Effector CD8-positive, alpha-beta T cell (primary cell): ENCODE data around the gene NFATC2.
"Not testable (repeated sequence)": the region's sequence is repeated elsewhere in the genome, so short reads cannot be mapped to it uniquely, and the experiment has no call there.

Experiments used
- DNase-seq: peaks from one replicate; lab custom pipeline; 2025; lab: John Stamatoyannopoulos, UW

NFATC2 gene

DNA sequence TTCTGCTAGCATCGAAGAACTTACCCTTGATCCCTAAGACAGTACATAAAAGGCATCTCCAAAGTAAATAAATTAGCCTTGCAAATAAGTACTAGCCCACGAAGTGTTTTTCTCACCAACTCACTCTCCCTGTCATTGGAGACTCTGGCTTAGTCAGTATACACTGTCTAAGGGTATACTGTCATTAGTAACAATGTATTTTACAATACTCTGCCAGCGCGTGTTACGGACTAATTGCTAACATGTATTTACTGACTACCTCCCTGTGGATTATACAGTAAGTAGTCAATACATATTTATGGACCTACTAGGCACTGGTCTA is 72.1 kb downstream of the NFATC2 start:
- DNase-seq, result no peak

DNA sequence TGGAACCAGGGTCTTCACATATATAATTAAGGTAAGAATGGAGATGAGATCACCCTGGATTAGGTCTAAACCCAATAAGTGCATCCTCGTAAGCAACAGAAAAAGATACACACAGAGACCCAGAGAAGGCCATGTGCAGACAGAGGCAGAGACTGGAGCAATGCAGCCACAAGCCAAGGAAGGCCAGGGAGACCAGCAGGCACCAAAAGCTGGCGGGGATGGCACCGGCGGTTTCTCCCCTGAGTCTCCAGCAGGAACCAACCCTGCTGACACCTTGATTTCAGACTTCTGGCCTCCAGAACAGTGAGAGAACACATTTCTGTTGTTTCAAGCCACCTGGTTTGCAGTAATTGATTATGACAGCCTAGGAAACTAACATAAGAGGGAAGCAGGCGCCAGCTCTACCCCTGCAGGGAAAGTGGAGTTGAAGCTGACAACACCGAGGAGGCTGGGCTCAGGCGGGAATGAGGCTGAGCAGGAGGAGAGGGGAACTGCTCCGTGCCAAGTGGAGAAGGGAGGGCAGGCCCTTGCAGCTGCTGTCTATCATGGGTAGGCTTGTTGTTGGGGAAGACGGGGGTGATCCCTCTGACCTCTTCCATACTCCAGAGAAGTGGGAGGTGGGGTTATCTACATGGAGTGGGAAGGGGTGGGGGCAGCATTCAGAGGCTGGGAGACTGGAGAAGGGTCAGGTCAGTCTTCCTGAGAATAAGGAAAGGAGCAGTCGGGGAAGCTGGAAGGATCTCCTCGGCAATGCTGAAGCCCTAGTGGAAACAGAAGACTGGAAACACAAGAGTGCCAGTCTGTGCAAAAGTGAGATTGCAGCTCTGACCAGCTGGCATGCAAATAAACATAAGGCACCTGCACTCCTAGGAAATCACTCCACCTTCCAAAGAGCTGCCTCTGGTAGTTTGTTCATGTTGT is 72.7 kb downstream of the NFATC2 start:
- no peak for DNase-seq

GRCh38 chr20:51469046-51469445 is 73.5 kb downstream of the NFATC2 start:
- DNase-seq, result no peak

GRCh38 chr20:51468636-51469035 is 73.9 kb downstream of the NFATC2 start:
- DNase-seq, result no peak

- no peak for DNase-seq
Observed at GRCh38 chr20:51467956-51468626, 74.4 kb downstream of the NFATC2 start.

DNA sequence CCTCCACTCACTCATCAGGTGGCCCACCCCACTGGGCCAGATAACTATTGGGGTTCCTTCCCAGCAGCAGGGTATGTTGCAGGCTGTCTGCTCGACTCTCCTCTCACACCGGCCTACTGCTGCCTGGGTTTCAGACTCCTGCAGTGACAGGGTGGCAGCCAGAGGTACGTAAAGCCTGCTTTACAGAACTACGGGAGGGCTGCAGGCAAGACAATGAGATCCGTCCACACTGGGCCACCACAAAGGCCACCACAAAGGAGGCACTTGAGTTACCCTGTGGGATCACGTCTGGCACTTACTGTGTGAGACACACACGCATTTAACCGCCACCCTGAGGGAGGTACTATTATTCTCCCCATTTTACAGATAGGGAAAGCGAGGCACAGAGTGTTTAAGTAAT is 78.5 kb downstream of the NFATC2 start:
- no peak for DNase-seq

- no peak for DNase-seq
Observed at GRCh38 chr20:51463560-51463959, 79.0 kb downstream of the NFATC2 start.

- DNase-seq, result no peak
Observed at GRCh38 chr20:51462566-51463276, 79.8 kb downstream of the NFATC2 start.

DNA sequence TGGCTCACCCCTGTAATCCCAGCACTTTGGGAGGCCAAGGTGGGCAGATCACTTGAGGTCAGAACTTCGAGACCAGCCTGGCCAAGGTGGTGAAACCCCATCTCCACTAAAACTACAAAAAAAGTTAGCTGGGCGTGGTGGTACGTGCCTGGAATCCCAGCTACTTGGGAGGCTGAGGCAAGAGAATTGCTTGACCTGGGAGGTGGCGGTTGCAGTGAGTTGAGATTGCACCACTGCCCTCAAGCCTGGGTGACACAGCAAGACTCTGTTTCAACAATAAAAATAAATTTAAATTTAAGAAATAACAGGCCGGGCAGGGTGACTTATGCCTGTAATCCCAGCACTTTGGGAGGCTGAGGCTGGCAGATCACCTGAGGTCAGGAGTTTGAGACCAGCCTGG is 80.7 kb downstream of the NFATC2 start:
- not testable (repeated sequence) for DNase-seq

GRCh38 chr20:51461306-51461705 is 81.2 kb downstream of the NFATC2 start:
- no peak for DNase-seq

DNA sequence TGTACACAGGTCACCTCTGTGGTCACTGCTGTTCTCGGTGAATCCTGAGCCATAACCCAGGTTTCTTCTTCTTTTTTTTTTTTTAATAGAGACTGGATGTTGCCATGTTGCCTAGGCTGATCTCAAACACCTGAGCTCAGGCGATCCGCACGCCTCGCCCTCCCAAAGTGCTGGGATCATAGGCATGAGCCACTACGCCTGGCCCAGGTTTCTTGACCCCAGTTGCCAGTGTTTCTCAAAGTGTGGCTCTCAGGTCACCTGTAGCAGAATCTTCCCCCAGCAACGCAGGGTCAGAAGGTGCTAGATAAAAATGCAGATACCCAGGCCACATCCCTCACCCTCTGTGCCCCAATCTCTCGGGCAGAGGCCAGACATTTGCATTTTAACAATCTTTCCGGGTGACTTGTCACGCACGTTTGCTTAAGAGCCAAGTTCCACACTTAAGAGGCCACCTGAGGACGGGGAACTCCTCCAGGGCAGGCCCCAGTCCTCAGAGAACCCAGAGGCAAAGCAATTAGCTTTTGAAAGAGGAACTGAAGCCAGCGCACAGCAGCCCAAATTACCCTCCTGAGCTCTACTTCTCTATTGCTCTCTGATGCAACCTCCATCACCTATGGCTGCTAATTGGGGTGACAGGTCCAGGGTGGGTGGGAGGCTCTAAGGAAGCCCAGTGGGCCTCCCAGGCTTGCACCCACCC is 81.8 kb downstream of the NFATC2 start:
- no peak for DNase-seq

- no peak for DNase-seq
Observed at GRCh38 chr20:51460163-51460562, 82.4 kb downstream of the NFATC2 start.

DNA sequence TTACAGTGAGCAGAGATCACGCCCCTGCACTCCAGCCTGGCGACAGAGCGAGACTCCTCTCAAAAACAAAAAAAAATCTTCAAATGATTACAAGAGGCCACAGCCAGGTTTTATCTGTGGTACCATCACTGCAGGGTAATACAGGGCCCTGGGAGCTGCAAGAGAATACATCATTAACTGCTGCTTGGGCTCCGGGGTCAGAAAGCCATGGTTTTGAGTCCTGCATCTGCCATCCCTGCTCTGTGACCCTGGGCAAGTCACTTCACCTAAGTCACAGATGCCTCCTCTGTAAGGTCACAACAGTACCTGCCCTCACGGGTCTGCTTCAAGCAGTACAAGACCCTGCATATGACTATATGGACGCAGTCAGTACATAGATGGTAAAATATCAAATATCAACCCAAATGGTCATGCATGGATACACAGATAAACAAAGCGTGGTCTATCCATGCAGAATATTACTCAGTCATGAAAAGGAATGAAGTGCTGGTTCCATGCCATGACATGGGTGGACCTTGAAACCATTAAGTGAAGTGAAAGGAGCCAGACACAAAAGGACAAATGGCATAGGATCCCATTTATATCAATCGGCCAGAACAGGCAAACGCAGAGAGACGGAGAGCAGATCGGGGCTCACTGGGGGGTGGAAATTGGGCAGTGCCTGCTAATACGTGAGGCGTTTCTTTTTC is 83.6 kb downstream of the NFATC2 start:
- no peak for DNase-seq

DNA sequence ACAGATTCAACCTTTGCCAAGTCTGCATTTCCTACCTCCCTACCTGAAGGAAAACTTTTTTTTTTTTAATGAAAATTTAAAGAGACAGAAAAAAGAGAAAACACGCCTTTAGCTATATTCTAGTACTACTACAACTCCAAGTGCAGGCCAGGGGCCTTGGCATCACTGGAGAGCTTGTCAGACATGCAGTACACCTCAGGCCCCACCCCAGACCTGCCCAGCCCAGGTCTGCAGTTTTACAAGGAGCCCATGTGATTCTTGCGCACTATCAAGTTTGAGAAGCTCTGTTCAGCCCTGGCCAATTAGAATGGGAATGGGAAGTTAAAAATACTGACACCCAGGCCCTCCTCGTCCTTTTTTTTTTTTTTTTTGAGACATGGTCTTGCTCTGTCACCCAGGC is 85.0 kb downstream of the NFATC2 start:
- no peak for DNase-seq

DNA sequence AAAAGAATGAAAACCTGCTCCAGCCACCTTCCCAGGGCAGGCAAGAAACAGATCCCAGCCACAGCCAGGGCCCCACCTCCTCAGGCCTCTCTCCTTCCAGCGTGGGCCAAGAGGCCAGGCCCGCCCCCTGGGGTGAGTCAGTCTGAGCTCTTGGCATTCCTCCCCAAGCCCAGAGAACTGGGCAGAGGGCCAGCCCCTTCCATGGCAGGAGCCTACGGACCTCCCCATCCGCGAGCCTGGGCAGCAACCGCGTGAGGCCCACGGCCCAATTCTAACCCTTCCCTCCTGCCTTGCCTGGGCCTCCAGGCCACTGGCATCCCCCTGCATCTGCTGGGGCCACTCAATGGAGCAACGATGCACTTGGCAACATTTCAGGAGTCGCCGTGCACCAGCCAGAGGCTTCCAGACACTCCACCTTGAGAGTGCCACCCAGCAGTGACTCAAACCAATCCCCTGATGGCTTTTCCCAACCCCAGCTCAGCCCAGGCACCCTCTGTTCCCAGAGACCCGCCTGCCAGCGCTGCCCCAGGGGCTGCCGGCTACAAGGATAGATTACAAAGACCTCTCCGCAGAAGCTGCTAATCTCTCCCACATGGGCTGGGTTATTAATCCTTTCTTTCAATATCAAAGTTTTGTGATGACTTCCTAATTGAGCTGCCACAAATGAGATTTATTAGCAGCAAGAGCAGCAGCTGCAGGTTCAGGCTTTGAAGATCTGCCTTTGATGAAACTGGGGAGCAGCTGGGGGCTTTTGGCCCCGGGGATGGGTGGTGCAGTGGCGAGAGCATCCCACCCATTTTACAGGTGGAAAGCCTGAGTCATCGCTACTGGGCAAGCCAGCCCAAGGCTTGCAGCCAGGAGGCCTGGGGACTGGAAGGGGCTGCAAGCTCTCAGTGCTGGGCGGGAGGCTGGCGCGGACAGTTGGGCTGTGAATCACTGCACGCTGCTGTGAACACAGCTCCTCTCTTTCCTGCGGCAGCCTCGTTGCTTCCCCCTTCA is 85.7 kb downstream of the NFATC2 start:
- no peak for DNase-seq

DNA sequence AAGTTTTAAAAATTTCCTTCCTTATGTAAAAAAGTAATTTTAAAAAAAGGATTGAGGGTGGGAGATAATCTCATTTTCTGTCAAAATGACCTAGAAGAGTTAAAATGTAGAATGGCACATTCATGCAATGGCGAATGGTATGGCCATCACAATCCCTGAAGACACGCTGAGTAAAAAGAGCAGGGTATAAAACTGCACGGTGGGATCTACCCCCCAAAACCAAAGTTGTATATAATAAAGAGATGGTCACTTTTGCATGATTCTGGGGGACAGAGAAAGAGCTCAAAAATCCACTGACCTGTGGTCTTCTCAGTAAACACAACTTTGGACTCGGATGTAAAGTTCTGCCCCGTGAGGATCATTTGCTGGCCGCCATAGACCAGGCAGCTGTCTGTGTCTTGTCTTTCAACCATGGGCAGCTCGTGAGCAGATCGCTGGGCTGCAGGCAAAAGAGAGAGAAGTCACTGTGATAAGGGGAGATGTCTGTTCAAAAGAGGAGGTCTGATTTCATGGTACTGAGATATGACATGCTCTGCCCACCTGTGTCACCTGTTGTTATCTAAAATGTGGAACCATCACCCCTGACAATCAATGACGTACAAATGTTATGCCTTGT is 88.2 kb downstream of the NFATC2 start:
- DNase-seq, result no peak

- no peak for DNase-seq
Observed at GRCh38 chr20:51452734-51453365, 89.7 kb downstream of the NFATC2 start.

DNA sequence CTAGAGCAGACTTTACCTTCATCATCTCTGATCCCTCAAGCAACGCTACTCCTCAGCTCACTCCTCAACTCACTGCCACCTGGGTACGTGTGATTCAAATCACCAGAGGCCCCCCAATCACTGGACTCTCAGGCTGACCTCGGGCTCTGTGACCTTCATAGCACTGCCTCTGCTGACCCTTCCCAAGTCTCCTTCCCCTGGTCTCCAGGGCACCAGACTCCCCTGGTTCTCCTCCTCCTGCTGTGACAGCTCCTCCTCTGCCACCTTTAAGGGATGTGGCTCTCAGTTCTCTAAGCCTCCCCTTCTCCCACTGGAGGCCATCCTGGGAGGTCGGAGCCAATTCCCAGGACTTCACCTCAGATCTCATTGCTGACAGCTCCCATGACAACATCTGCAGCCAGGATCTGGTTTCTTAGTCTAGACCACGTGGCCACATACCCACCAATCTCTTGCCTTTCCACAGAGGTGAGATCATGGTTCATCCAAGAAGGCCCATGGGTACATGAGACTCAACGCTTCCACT is 90.4 kb downstream of the NFATC2 start:
- DNase-seq, result no peak

DNA sequence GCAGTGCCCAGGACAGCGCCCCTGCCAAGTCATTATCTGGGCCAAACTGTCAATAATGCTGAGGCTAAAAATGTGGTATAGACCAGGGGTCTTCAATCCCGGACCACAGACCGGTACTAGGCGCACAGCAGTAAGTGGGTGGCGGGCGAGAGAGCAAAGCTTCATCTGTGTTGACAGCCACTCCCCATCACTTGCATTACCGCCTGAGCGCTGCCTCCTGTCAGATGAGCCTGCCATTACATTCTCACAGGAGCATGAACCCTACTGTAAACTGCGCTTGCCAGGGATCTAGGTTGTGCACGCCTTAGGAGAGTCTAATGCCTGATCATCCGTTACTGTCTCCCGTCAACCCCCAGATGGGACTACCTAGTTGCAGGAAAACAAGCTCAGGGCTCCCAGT is 91.0 kb downstream of the NFATC2 start:
- DNase-seq, result no peak
